ENCODE results near the gene MLN.

Gene MLN

DNA sequence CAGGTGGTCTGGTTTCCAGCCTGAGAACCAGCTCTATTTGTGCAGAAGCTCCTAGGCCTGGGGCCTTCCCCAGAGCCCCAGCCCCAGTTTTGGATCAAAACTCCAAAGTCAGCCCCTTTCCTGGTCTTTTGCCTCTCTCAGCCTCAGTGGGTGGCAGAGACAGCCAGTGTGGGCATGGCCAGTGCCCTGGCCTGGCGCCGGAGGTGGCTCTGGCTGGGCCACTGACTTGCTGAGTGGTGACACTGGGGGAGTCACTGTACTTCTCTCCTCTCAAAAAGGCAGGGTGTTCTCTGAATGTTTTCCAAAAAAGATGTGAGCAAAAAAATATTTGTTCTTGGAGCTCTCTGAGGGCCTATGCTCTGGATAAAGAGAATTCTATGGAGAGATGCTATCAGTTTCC, 20.0 kb upstream of the MLN start:
- H4K20me1 ChIP-seq (ENCODE audit: insufficient read depth, low read length), result no peaks in the 10 kb centered on the region
- no peaks in the 10 kb centered on the region for H3K4me1 ChIP-seq (ENCODE audit: insufficient read depth, low read length, severe bottlenecking)
- TF ChIP-seq EZH2 (IDR thresholded peaks at IDR 0.05; ENCODE audit: borderline replicate concordance, low read length), result no peak
- TF ChIP-seq, protein P1, sequence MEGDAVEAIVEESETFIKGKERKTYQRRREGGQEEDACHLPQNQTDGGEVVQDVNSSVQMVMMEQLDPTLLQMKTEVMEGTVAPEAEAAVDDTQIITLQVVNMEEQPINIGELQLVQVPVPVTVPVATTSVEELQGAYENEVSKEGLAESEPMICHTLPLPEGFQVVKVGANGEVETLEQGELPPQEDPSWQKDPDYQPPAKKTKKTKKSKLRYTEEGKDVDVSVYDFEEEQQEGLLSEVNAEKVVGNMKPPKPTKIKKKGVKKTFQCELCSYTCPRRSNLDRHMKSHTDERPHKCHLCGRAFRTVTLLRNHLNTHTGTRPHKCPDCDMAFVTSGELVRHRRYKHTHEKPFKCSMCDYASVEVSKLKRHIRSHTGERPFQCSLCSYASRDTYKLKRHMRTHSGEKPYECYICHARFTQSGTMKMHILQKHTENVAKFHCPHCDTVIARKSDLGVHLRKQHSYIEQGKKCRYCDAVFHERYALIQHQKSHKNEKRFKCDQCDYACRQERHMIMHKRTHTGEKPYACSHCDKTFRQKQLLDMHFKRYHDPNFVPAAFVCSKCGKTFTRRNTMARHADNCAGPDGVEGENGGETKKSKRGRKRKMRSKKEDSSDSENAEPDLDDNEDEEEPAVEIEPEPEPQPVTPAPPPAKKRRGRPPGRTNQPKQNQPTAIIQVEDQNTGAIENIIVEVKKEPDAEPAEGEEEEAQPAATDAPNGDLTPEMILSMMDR (IDR thresholded peaks at IDR 0.05; ENCODE audit: low read length), result no peak
- no peak overlapping the region for H3K9ac ChIP-seq (ENCODE audit: low read length)
- H2AFZ ChIP-seq (ENCODE audit: low read length), result no peak overlapping the region
- H3K9me2 ChIP-seq (ENCODE audit: low read depth, low read length), result no peaks in the 10 kb centered on the region
- H3K4me2 ChIP-seq (ENCODE audit: low read length), result no peak overlapping the region
- no peaks in the 10 kb centered on the region for H3K9me3 ChIP-seq (ENCODE audit: low read length)
- H3K27me3 ChIP-seq (ENCODE audit: insufficient read depth, low read length), result peaks cover 8% of the 10 kb centered on the region; the same call in 1 of the 2 replicates
- H3F3A ChIP-seq (ENCODE audit: insufficient read depth, low read length), result no peaks in the 10 kb centered on the region
- H3K79me2 ChIP-seq (ENCODE audit: insufficient read depth, low read length), result no peaks in the 10 kb centered on the region
- H3K36me3 ChIP-seq (ENCODE audit: insufficient read depth, low read length), result no peaks in the 10 kb centered on the region
- no peak overlapping the region for H3K27ac ChIP-seq (ENCODE audit: low read depth, low read length, poor library complexity, severe bottlenecking)
- no peak overlapping the region for H3K4me3 ChIP-seq (ENCODE audit: low read depth, low read length, poor library complexity, severe bottlenecking)

DNA sequence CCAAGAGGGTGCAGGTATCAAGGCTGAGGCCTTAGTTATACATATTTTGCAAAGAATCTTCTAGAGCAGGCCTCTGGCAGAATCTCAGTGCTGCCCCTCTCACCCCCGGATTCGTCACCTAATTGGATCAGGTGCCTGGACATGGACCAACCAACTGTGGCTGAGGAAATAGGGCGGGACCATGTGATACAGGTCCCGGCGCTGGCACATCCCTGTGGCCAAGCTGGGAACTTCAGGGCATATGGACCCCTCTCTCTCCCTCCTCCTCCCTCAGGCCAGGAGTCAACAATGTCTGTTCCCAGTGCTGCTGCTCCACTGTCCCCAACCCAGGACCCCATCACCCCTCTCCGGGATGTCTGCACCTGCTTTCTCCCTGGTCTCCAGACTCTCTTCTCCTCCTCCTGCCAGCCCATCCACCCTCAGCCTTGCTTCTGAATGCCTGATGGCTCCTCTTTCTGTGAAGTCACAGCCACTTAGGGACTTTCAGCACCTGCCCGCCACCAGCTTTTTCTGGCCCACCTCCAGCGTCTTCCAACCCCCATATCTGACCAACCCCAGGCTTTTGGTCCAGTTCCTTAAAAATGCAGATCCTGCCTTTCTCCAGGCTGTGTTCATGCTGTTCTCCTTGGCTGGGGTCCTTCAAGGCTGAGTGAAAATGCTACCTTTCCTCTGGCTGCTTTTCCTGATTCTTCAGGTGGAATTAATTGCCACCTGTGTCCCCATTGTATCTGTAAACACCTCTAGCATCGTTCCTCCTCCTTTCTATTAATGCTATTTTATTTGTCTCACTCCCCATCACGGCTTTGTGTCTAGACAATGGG, 19.0 kb upstream of the MLN start:
- Histone ChIP-seq H3K9ac (ENCODE audit: low read length) (no peak overlapping the region), H3K4me3 (ENCODE audit: low read depth, low read length, poor library complexity, severe bottlenecking) (no peak overlapping the region), H3K27me3 (ENCODE audit: insufficient read depth, low read length) (peaks cover 8% of the 10 kb centered on the region; the same call in 1 of the 2 replicates), H4K20me1 (ENCODE audit: insufficient read depth, low read length) (no peaks in the 10 kb centered on the region), H3K4me2 (ENCODE audit: low read length) (no peak overlapping the region), H3K9me2 (ENCODE audit: low read depth, low read length) (no peaks in the 10 kb centered on the region), H3K27ac (ENCODE audit: low read depth, low read length, poor library complexity, severe bottlenecking) (no peak overlapping the region), H3K9me3 (ENCODE audit: low read length) (no peaks in the 10 kb centered on the region), H2AFZ (ENCODE audit: low read length) (no peak overlapping the region), H3K36me3 (ENCODE audit: insufficient read depth, low read length) (no peaks in the 10 kb centered on the region), H3K4me1 (ENCODE audit: insufficient read depth, low read length, severe bottlenecking) (no peaks in the 10 kb centered on the region), H3K79me2 (ENCODE audit: insufficient read depth, low read length) (no peaks in the 10 kb centered on the region), H3F3A (ENCODE audit: insufficient read depth, low read length) (no peaks in the 10 kb centered on the region)
- TF ChIP-seq EZH2 (IDR thresholded peaks at IDR 0.05; ENCODE audit: borderline replicate concordance, low read length), result no peak

DNA sequence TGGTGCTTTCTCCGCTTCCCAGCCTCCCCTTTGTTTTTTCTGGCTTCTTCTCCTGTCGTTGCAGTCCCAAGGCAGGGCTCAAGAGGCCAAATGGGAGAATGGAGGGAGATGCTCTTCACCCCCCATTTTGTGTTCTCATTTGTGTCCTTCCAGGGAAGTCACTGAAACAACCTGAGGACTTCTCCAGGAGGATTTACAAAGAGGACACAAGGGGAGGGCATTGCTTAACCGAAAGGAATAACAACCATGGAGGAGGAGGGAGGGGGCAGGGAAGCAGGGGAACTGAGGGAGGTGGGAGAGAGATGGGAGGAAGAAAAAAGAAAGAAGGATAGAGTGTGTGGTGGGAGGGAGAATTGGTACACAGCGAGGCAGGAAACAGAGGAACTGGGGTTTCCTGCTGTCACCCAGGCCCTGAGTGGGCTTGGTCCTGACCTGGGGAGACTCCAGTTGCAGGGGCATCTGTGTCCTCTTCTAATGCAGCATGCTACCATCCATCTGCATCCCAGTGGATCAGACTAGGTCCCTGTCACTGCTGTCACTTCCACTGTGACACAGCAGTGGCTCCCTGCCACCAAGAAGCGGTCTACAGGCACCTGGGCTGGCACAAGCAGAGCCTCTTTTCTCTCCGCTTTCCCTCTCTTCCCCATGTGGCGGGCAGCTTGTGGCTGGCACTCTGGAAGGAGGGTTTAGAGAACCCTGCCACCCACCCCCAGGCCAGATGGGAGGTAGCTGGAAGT, 17.1 kb upstream of the MLN start:
- H4K20me1 ChIP-seq (ENCODE audit: insufficient read depth, low read length), result no peaks in the 10 kb centered on the region
- no peaks in the 10 kb centered on the region for H3K4me1 ChIP-seq (ENCODE audit: insufficient read depth, low read length, severe bottlenecking)
- H3K27ac ChIP-seq (ENCODE audit: low read depth, low read length, poor library complexity, severe bottlenecking), result no peak overlapping the region
- H3K79me2 ChIP-seq (ENCODE audit: insufficient read depth, low read length), result no peaks in the 10 kb centered on the region
- H3K4me2 ChIP-seq (ENCODE audit: low read length), result no peak overlapping the region
- H3K27me3 ChIP-seq (ENCODE audit: insufficient read depth, low read length), result peaks cover 8% of the 10 kb centered on the region; the same call in 1 of the 2 replicates
- TF ChIP-seq EZH2 (IDR thresholded peaks at IDR 0.05; ENCODE audit: borderline replicate concordance, low read length), result no peak
- TF ChIP-seq, protein P1 (IDR thresholded peaks at IDR 0.05; ENCODE audit: low read length), result no peak
- no peak overlapping the region for H3K9ac ChIP-seq (ENCODE audit: low read length)
- no peak overlapping the region for H2AFZ ChIP-seq (ENCODE audit: low read length)
- no peaks in the 10 kb centered on the region for H3F3A ChIP-seq (ENCODE audit: insufficient read depth, low read length)
- no peaks in the 10 kb centered on the region for H3K9me3 ChIP-seq (ENCODE audit: low read length)
- H3K4me3 ChIP-seq (ENCODE audit: low read depth, low read length, poor library complexity, severe bottlenecking), result no peak overlapping the region
- H3K9me2 ChIP-seq (ENCODE audit: low read depth, low read length), result no peaks in the 10 kb centered on the region
- no peaks in the 10 kb centered on the region for H3K36me3 ChIP-seq (ENCODE audit: insufficient read depth, low read length)
